Stimulated activated naive B cell treated with anti-CD40 and anti-IgM and Interleukin-4, amounts not matched to agents 10 μg/mL and 1 μg/mL and 100 μg/mL, for 72 hours (primary cell): ENCODE measurements around the gene MED12.

ENCODE experiments used
- ATAC-seq, 2 donors: fragments of 150-1000 bp; cut with Tn5 transposase; replicated peaks; 2 replicates each; pipeline ENCODE4 v1.10.0; 2021; ENCODE audit warnings: moderate library complexity in 1 of 2
- DNase-seq: peaks from one replicate; pipeline ENCODE4 v3.0.0; 2021
- H3K27ac Mint-ChIP-seq: one replicate; pipeline ENCODE4 v1.8.0; 2022; ENCODE audit warnings: mild to moderate bottlenecking, mixed read lengths
- H3K27me3 Mint-ChIP-seq, 2 donors: one replicate each; pipeline ENCODE4 v1.8.0; 2022; ENCODE audit warnings: mixed read lengths in 2 of 2
- H3K36me3 Mint-ChIP-seq, 2 donors: one replicate each; pipeline ENCODE4 v1.8.0; 2022; ENCODE audit warnings: mixed read lengths in 2 of 2, mild to moderate bottlenecking in 1 of 2
- H3K4me1 Mint-ChIP-seq, 2 donors: one replicate each; pipeline ENCODE4 v1.8.0; 2022; ENCODE audit warnings: mixed read lengths in 2 of 2, mild to moderate bottlenecking in 1 of 2
- H3K4me3 Mint-ChIP-seq, 2 donors: one replicate each; pipeline ENCODE4 v1.8.0; 2022; ENCODE audit warnings: mild to moderate bottlenecking in 2 of 2, mixed read lengths in 2 of 2, moderate library complexity in 1 of 2
- H3K9me3 Mint-ChIP-seq, 2 donors: one replicate each; pipeline ENCODE4 v1.8.0; 2022; ENCODE audit warnings: mixed read lengths in 2 of 2, mild to moderate bottlenecking in 1 of 2

Gene MED12

GRCh38 chrX:71118032-71118984, at the start of gene MED12:
Gene MED12, plus strand, starts transcription at chrX:71118596. Its CDS starts 159 bp downstream, at chrX:71118755.
- DNase-seq (peak; percentile 73), ATAC-seq (peak; percentile 95 to 97)
- Mint-ChIP-seq H3K4me3 (peak within 1 kb of the TSS; percentile 89 to 93), H3K27me3 (no peaks in the 10 kb centered on the region), H3K4me1 (peaks cover 7 to 12% of the 10 kb centered on the region in 2 donors), H3K9me3 (no peaks in the 10 kb centered on the region), H3K27ac (peak within 1 kb of the TSS; percentile 97), H3K36me3 (peaks cover 7 to 11% of the 10 kb centered on the region in 2 donors)

DNA sequence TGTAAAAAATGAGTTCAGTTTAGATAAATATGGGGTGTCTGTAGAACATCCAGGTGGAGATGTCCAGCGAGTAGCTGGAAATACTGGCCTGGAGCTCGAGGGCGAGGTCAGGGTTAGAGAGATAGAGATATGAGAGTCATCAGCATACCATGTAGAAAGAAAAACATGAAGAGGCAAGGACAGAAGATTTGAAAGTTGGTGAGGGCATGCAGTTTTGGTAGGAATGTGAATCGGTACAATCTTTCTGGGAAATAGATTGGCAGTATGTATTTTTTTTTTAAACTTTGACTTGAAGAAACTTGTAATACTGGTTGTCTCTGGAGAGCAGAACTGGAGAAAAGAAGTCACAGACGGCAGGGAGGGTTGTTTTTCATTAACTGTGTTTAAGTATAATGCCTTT, 47.9 kb upstream of the MED12 start:
- Mint-ChIP-seq H3K36me3 (peaks cover 0 to 1% of the 10 kb centered on the region in 2 donors), H3K27ac (no peak overlapping the region), H3K4me3 (no peak overlapping the region), H3K27me3 (peaks cover 13% of the 10 kb centered on the region in 2 donors), H3K9me3 (no peaks in the 10 kb centered on the region), H3K4me1 (peaks cover 5 to 10% of the 10 kb centered on the region in 2 donors)
- DNase-seq: no peak
- ATAC-seq: no peak

- H3K9me3 Mint-ChIP-seq: no peaks in the 10 kb centered on the region
- H3K36me3 Mint-ChIP-seq: peaks cover 0 to 2% of the 10 kb centered on the region in 2 donors
- H3K4me1 Mint-ChIP-seq: no peaks in the 10 kb centered on the region
- DNase-seq: no peak
- no peak for ATAC-seq
- no peak overlapping the region for H3K27ac Mint-ChIP-seq
- H3K4me3 Mint-ChIP-seq: no peak overlapping the region
- no peaks in the 10 kb centered on the region for H3K27me3 Mint-ChIP-seq
These were observed 36.9 kb upstream of the MED12 start for GRCh38 chrX:71081330-71082123.

GRCh38 chrX:71082124-71082647, 36.2 kb upstream of the MED12 start:
- H3K9me3 Mint-ChIP-seq: no peaks in the 10 kb centered on the region
- H3K36me3 Mint-ChIP-seq: peaks cover 0 to 2% of the 10 kb centered on the region in 2 donors
- no peak overlapping the region for H3K27ac Mint-ChIP-seq
- H3K4me3 Mint-ChIP-seq: no peak overlapping the region
- H3K4me1 Mint-ChIP-seq: no peaks in the 10 kb centered on the region
- no peaks in the 10 kb centered on the region for H3K27me3 Mint-ChIP-seq
- DNase-seq (no peak), ATAC-seq (no peak)

DNA sequence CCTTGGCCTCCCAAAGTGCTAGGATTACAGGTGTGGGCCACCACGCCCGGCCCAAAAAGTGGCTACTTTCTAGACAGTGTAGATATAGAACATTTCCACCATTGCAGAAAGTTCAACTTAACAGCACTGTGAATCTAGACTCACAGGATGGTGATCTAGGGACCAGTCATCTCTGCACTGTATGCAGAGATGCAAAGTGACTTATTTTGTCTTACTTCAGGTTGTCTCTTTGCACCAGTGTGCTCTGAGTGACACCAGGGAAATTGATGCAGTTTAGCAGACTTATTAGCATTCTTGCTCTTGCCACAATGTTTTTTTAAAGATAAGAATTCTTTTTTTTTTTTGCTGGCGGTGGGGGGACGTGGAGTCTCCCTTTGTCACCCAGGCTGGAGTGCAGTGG, 35.6 kb upstream of the MED12 start:
- DNase-seq (no peak), ATAC-seq (no peak)
- no peaks in the 10 kb centered on the region for H3K4me1 Mint-ChIP-seq
- no peaks in the 10 kb centered on the region for H3K9me3 Mint-ChIP-seq
- no peak overlapping the region for H3K4me3 Mint-ChIP-seq
- H3K27me3 Mint-ChIP-seq: no peaks in the 10 kb centered on the region
- H3K36me3 Mint-ChIP-seq: peaks cover 0 to 2% of the 10 kb centered on the region in 2 donors
- no peak overlapping the region for H3K27ac Mint-ChIP-seq

- Mint-ChIP-seq H3K4me1 (no peaks in the 10 kb centered on the region), H3K27ac (no peak overlapping the region), H3K36me3 (no peaks in the 10 kb centered on the region), H3K9me3 (no peaks in the 10 kb centered on the region), H3K4me3 (no peak overlapping the region), H3K27me3 (no peaks in the 10 kb centered on the region)
- ATAC-seq: no peak
- no peak for DNase-seq
These were observed 32.5 kb upstream of the MED12 start for GRCh38 chrX:71085900-71086299.

DNA sequence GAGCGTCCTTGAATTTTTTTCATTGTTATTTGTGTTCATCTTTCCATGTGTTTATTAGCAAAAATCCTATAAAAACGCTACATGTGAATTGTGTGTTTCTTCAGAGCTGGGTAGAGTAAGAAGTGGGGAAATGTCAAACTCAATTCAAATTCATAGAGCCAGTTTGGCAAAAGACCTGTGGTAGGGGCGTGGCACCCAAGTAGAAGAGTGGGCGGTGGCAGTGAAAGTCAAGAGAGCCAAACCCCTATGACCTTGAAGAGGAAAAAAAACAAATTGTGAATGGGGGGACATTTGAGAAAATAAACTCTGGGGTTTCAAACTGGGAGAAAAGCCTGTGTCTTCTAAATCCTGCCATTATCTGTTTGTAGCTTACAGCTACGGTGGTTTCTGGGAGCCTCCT, 27.1 kb upstream of the MED12 start:
- no peak for DNase-seq
- no peak overlapping the region for H3K4me3 Mint-ChIP-seq
- no peak for ATAC-seq
- peaks cover 0 to 10% of the 10 kb centered on the region in 2 donors for H3K27me3 Mint-ChIP-seq
- no peak overlapping the region for H3K27ac Mint-ChIP-seq
- no peaks in the 10 kb centered on the region for H3K36me3 Mint-ChIP-seq
- H3K4me1 Mint-ChIP-seq: peaks cover 5 to 6% of the 10 kb centered on the region in 2 donors
- H3K9me3 Mint-ChIP-seq: no peaks in the 10 kb centered on the region

DNA sequence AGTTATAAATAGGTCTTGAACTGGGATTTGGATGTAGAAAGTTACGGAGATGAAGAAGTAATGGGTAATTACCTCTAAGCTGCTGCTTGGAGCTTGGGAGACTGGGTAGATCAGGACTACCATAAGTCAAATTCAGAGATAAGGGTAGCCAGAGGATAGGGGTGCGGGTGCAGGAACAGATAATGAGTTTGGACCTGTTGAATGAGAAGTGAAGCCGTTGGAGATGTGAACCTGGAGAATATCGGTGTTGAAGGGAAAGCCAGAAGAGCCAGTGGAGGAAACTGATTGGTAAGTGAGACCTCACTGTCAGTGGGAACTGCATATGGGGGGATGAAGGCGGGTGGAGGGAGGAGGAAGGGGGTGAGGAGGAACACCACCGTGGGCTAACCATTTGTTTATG, 23.4 kb upstream of the MED12 start:
- Mint-ChIP-seq H3K36me3 (no peaks in the 10 kb centered on the region), H3K27ac (peak overlapping the region; percentile 33), H3K27me3 (peaks cover 0 to 10% of the 10 kb centered on the region in 2 donors), H3K9me3 (no peaks in the 10 kb centered on the region), H3K4me3 (peak overlapping the region; percentile 87 to 97), H3K4me1 (peaks cover 12 to 20% of the 10 kb centered on the region in 2 donors)
- ATAC-seq (no peak), DNase-seq (no peak)

DNA sequence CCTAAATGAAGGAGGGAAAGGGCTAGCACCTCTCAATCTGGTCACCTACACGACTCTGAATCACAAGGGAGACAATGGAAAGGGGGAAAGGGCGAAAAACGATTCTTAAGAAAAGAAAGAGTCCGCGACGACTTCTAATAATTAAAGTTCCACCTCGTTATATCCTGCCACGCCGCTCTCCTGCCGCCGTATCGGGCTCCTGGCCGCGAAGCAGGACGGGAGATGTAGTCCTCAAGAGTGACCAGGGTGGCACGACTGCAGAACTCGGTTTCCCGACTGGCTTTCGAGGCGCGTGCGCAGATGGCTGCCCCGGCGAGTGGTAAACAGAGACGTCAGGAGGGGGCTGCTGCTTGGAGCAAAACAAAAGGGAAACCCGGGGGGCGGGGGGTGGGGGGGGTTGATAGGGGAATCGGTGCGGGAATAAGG, 22.8 kb upstream of the MED12 start, which contains the start of gene FOXO4:
Gene FOXO4 (plus strand): TSS at position 297 of the 426 bp plus-strand sequence. CDS start 678 bp downstream, outside the sequence.
- Mint-ChIP-seq H3K36me3 (no peaks in the 10 kb centered on the region), H3K9me3 (no peaks in the 10 kb centered on the region), H3K27me3 (peaks cover 0 to 10% of the 10 kb centered on the region in 2 donors), H3K4me1 (peaks cover 12 to 20% of the 10 kb centered on the region in 2 donors), H3K4me3 (peak within 1 kb of the TSS; percentile 87 to 97), H3K27ac (peak within 1 kb of the TSS; percentile 96)
- DNase-seq (peak; percentile 84), ATAC-seq (peak; percentile 93 to 94)

DNA sequence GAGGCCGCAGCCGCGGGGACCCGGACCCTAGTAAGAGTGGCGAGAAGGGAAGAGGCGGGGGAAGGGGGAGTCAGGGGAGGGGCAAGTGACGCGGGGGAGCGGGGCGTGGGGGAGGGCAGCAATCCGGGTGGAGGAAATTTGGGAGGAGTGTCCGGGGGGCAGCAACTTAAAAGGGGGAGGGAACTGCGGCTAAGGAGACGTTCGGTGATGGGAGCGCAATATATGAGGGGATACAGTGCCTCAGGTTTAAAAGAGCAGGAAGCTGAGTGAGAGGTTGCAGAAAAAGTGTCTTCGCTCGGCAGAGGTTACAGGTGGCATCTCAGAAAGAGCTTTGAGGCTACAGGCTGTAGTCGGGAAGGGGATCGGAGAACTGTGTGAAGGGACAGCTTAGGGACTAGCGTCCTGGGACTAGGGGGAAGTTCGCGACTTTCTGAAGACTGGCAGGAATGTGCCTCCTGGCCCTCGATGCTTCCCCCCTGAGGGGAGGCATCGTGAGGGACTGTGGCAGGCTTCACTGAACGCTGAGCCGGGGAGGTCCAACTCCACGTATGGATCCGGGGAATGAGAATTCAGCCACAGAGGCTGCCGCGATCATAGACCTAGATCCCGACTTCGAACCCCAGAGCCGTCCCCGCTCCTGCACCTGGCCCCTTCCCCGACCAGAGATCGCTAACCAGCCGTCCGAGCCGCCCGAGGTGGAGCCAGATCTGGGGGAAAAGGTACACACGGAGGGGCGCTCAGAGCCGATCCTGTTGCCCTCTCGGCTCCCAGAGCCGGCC, 22.2 kb upstream of the MED12 start:
- Mint-ChIP-seq H3K27me3 (peaks cover 0 to 10% of the 10 kb centered on the region in 2 donors), H3K9me3 (no peaks in the 10 kb centered on the region), H3K27ac (peak overlapping the region; percentile 96), H3K36me3 (no peaks in the 10 kb centered on the region), H3K4me1 (peaks cover 12 to 20% of the 10 kb centered on the region in 2 donors), H3K4me3 (peak overlapping the region; percentile 87 to 97)
- DNase-seq: no peak
- peak; percentile 41 to 46 for ATAC-seq

DNA sequence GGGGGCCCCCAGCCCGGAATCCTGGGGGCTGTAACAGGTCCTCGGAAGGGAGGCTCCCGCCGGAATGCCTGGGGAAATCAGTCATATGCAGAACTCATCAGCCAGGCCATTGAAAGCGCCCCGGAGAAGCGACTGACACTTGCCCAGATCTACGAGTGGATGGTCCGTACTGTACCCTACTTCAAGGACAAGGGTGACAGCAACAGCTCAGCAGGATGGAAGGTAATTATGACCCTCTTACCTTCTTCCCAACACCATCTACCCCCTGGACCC, 21.7 kb upstream of the MED12 start:
- peak overlapping the region; percentile 87 to 97 for H3K4me3 Mint-ChIP-seq
- H3K27me3 Mint-ChIP-seq: peaks cover 0 to 10% of the 10 kb centered on the region in 2 donors
- no peaks in the 10 kb centered on the region for H3K36me3 Mint-ChIP-seq
- H3K9me3 Mint-ChIP-seq: no peaks in the 10 kb centered on the region
- peaks cover 12 to 20% of the 10 kb centered on the region in 2 donors for H3K4me1 Mint-ChIP-seq
- ATAC-seq (no peak), DNase-seq (no peak)
- no peak overlapping the region for H3K27ac Mint-ChIP-seq

- DNase-seq (peak; percentile 36), ATAC-seq (peak; percentile 50 to 57)
- no peak overlapping the region for H3K27ac Mint-ChIP-seq
- no peak overlapping the region for H3K4me3 Mint-ChIP-seq
- H3K4me1 Mint-ChIP-seq: peaks cover 17 to 28% of the 10 kb centered on the region in 2 donors
- peaks cover 0 to 10% of the 10 kb centered on the region in 2 donors for H3K27me3 Mint-ChIP-seq
- H3K9me3 Mint-ChIP-seq: no peaks in the 10 kb centered on the region
- H3K36me3 Mint-ChIP-seq: no peaks in the 10 kb centered on the region
These were observed 20.1 kb upstream of the MED12 start for GRCh38 chrX:71098302-71098701.

DNA sequence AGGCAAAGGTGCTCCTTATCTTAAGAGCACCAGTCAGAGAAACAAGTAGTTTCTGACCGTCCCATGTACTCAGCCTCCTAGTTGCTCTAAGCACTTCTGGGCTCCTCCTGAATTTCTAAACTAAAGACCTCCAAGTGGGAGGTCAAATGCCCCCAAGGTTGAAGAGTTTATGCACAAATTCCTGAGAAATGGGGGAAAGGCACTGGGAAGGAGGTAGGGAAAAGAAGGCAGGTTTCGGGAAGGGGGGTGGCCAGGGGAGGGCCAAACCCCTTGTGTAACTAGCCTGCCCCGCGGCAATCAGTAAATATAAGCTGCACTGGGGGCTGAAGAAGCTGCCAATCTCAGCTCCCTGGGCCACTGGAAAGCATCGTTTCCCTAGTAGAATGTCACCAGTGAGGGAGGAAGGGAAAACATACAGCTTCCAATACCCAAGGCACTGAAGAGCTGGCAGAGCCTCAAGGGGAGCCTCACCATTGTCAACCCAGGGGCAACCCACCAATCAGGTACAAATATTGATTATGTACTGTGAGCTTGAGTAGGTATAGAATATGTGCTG, 19.4 kb upstream of the MED12 start:
- Mint-ChIP-seq H3K27ac (no peak overlapping the region), H3K4me3 (no peak overlapping the region), H3K4me1 (peaks cover 21 to 35% of the 10 kb centered on the region in 2 donors), H3K9me3 (no peaks in the 10 kb centered on the region), H3K27me3 (peaks cover 0 to 9% of the 10 kb centered on the region in 2 donors), H3K36me3 (peaks cover 0 to 2% of the 10 kb centered on the region in 2 donors)
- DNase-seq (no peak), ATAC-seq (no peak)
